ENCODE measurements around the gene IL2RA. TPM values are rescaled to one million over a fixed set of nuclear protein-coding genes. Genes with fewer than 3 reads are reported as not detected.

The IL2RA gene
- total RNA-seq, 1 experiment from 2014 or later = not detected

DNA sequence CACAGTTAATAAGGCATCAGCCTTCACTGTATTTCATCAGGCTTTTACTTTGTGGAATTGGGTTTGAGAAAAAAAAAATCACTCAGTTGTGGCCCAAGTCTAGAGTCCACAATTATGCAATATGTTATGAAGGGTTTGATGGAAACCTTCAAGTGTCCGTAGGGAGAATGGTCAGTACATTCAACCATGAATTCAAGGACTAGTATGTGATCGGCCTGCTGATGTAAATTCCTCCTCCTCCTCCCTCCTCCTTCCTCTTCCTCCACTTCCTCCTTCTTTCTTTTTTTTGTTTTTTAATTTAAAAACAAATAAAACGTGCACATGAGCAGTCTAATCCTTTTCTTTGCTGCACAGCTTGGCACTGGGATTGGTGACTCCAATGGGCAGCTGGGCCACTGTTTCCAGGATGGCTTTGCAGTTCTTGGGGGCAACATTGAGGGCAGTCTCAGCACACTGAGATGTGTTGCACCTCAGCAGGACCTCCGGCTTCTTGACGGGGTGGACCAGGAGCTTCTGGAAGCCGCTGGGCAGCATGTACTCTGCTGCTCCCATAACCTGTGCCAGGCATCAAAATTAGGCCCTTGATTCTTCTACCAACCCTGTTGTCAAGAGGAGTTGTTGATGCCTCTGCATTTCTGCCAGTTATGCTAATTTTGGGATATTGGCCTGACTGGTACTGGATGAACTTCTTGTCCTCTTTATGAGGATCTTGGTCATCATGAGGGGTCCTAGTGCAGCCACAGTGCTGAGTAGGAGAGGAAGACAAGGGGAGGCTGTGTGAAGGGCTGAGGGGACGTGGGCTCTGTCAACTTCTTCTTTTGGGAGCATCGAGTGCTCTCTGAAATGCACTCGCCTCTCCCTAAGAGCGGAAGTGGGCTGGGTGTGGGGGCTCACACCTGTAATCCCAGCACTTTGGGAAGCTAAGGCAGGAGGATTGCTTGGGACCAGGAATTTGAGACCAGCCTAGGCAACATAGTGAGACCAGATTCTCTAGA lies 9.3 kb upstream of the IL2RA start:
- no peaks in the 10 kb centered on the region for H3K23me2 ChIP-seq (ENCODE audit: insufficient read length, low read depth, low read length, poor library complexity, severe bottlenecking)
- H3K9ac ChIP-seq (ENCODE audit: extremely low read depth, insufficient read length, low read length) = no peak overlapping the region
- H3K9me3 Mint-ChIP-seq = no peaks in the 10 kb centered on the region
- H2BK5ac ChIP-seq (ENCODE audit: insufficient read length, low read length) = no peak overlapping the region
- H2BK120ac ChIP-seq (ENCODE audit: low read depth, low read length, poor library complexity, severe bottlenecking) = no peak overlapping the region
- H3K79me1 ChIP-seq (ENCODE audit: insufficient read depth, low read depth, low read length, poor library complexity, severe bottlenecking) = no peaks in the 10 kb centered on the region
- peaks cover 4 to 6% of the 10 kb centered on the region in 2 experiments for H3K4me1 Mint-ChIP-seq
- H3K23ac ChIP-seq (ENCODE audit: insufficient read length, low read depth, low read length) = no peak overlapping the region
- H2BK20ac ChIP-seq (ENCODE audit: low read depth, low read length, poor library complexity, severe bottlenecking) = no peak overlapping the region
- H3K27me3 ChIP-seq (ENCODE audit: insufficient read depth, low read length) = no peaks in the 10 kb centered on the region; the same call in none of the 2 replicates
- H3K4me2 ChIP-seq (ENCODE audit: insufficient read depth, insufficient read length, low read length) = no peak overlapping the region
- no peak overlapping the region for H4K91ac ChIP-seq (ENCODE audit: insufficient read length, low read depth, low read length)
- no peak overlapping the region for H2BK12ac ChIP-seq (ENCODE audit: insufficient read length, low read depth, low read length)
- no peak overlapping the region for H3K56ac ChIP-seq (ENCODE audit: insufficient read length, low read depth, low read length)
- no peak overlapping the region for H3K27ac ChIP-seq (ENCODE audit: insufficient read length, low read depth, low read length)
- H4K20me1 ChIP-seq (ENCODE audit: control insufficient read depth, insufficient read depth, insufficient read length) = no peaks in the 10 kb centered on the region
- no peaks in the 10 kb centered on the region for H3K4me1 ChIP-seq (ENCODE audit: insufficient read depth, low read length)
- TF ChIP-seq, protein P1, sequence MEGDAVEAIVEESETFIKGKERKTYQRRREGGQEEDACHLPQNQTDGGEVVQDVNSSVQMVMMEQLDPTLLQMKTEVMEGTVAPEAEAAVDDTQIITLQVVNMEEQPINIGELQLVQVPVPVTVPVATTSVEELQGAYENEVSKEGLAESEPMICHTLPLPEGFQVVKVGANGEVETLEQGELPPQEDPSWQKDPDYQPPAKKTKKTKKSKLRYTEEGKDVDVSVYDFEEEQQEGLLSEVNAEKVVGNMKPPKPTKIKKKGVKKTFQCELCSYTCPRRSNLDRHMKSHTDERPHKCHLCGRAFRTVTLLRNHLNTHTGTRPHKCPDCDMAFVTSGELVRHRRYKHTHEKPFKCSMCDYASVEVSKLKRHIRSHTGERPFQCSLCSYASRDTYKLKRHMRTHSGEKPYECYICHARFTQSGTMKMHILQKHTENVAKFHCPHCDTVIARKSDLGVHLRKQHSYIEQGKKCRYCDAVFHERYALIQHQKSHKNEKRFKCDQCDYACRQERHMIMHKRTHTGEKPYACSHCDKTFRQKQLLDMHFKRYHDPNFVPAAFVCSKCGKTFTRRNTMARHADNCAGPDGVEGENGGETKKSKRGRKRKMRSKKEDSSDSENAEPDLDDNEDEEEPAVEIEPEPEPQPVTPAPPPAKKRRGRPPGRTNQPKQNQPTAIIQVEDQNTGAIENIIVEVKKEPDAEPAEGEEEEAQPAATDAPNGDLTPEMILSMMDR (conservative IDR thresholded peaks at IDR 0.05) = no peak
- no peaks in the 10 kb centered on the region for H3K36me3 Mint-ChIP-seq (ENCODE audit: insufficient read depth in 1 of 3, low read depth in 3 of 3)
- H3K9me3 ChIP-seq (ENCODE audit: control insufficient read depth, low read depth, low read length) = no peaks in the 10 kb centered on the region
- no peak overlapping the region for H3K14ac ChIP-seq (ENCODE audit: insufficient read depth, low read length)
- DNase-seq = no peak
- H4K8ac ChIP-seq (replicated peaks; ENCODE audit: insufficient read length, low read depth, low read length) = no peak overlapping the region
- H2AFZ ChIP-seq (ENCODE audit: low read length) = no peak overlapping the region
- no CpG with 5 or more reads among the region's 10 CpGs for WGBS (ENCODE audit: extremely low coverage, insufficient read length, low lambda C conversion rate)
- no peak overlapping the region for H2AK5ac ChIP-seq (ENCODE audit: insufficient read length, low read length)
- H3K4ac ChIP-seq (ENCODE audit: low read depth, low read length) = no peak overlapping the region
- H3K18ac ChIP-seq (ENCODE audit: insufficient read length, low read depth, low read length) = no peak overlapping the region
- no peaks in the 10 kb centered on the region for H3K79me2 ChIP-seq (ENCODE audit: insufficient read depth, low read length)
- no peak overlapping the region for H4K5ac ChIP-seq (ENCODE audit: insufficient read length, low read depth, low read length)
- no peak overlapping the region for H3K4me3 Mint-ChIP-seq
- no peak overlapping the region; a peak in 1 of 7 replicates for H3K27ac Mint-ChIP-seq
- no peak overlapping the region for H2BK15ac ChIP-seq (ENCODE audit: low read depth, low read length)
- H3K27me3 Mint-ChIP-seq (ENCODE audit: low read depth) = peaks cover 18% of the 10 kb centered on the region
- no peak overlapping the region for H3T11ph ChIP-seq (ENCODE audit: low read length)

Data from H9 (cell line).